HUES64 (cell line): ENCODE measurements around the gene DAAM1.

ENCODE experiments used
- H3K27ac ChIP-seq: 2 replicates; pipeline ENCODE4 v1.7.0; 2013; ENCODE audit warnings: low read depth, low read length, inconsistent platforms
- H3K27me3 ChIP-seq: 2 replicates; pipeline ENCODE4 v1.6.1; 2013; ENCODE audit warnings: mild to moderate bottlenecking, low read length; ENCODE audit not compliant: insufficient read depth
- H3K36me3 ChIP-seq: 2 replicates; pipeline ENCODE4 v1.6.1; 2013; ENCODE audit warnings: mild to moderate bottlenecking, low read length; ENCODE audit not compliant: insufficient read depth
- H3K4me1 ChIP-seq: 2 replicates; pipeline ENCODE4 v1.6.1; 2013; ENCODE audit warnings: mild to moderate bottlenecking, low read length, moderate library complexity; ENCODE audit not compliant: insufficient read depth
- H3K4me3 ChIP-seq: 2 replicates; pipeline ENCODE4 v1.5.1; 2013; ENCODE audit warnings: mild to moderate bottlenecking, low read length, moderate library complexity
- H3K9ac ChIP-seq: 2 replicates; pipeline ENCODE4 v1.6.1; 2013; ENCODE audit warnings: mild to moderate bottlenecking, low read depth, low read length
- H3K9me3 ChIP-seq: 2 replicates; pipeline ENCODE4 v1.6.1; 2013; ENCODE audit warnings: low read depth, low read length; ENCODE audit not compliant: insufficient read depth
- WGBS: fragments of 150-250, 120-280 bp; methylation state at CpG from one replicate; pipeline ENCODE4 v1.1.7; 2013; ENCODE audit warnings: missing lambda C conversion rate; 5-methylcytosine and 5-hydroxymethylcytosine counted together

DAAM1 gene

DNA sequence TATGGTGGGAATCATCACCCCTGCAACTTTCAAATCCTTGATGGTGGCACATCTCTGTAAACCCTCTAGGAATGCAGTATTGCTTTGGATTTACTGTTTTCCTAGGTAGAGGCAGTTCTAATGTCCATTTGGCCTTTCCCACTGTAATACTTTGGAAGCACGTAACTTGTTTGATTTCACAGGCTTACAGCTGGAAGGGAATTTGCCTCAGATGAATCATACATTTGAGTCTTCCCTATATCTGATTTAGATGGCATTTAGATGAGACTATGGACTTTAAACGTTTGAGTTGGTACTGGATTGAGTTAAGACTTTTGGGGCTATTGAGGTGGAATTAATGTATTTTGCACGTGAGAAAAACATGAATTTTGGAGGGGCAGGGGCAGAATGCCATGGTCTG is 35.9 kb downstream of the DAAM1 start:
- no peak overlapping the region for H3K9ac ChIP-seq
- H3K4me1 ChIP-seq, result peaks cover 9% of the 10 kb centered on the region; the same call in 1 of the 2 replicates
- WGBS, result 96% methylated on average over 3 of the region's 3 CpGs

DNA sequence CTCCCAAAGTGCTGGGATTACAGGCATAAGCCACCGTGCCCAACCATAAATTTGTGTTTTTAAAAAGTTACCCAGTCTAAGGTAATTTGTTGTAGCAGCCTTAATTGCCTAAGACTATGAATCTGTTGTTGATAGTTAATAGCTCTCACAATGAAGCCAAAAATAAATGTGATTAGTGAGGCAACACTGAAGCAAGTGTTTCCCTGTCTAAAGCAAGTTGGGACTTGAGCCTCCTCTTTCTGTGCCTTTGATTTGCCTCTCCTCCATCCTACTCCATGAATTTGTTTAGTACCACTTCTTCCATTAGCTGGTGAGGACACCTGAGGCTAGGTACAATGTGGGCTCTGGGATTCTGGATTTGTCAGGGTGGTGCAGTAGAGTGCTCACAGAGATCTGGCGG is 36.8 kb downstream of the DAAM1 start:
- H3K4me1 ChIP-seq, result peaks cover 12% of the 10 kb centered on the region; the same call in 1 of the 2 replicates
- no peak overlapping the region for H3K9ac ChIP-seq
- H3K4me3 ChIP-seq, result no peak overlapping the region
- no peak overlapping the region for H3K27ac ChIP-seq
- WGBS, result 89% methylated on average over 2 of the region's 2 CpGs
- no peaks in the 10 kb centered on the region for H3K27me3 ChIP-seq
- H3K9me3 ChIP-seq, result no peaks in the 10 kb centered on the region
- no peaks in the 10 kb centered on the region for H3K36me3 ChIP-seq

More for the DNA sequence above, 35.9 kb downstream of the DAAM1 start:
- H3K4me3 ChIP-seq, result no peak overlapping the region
- no peaks in the 10 kb centered on the region for H3K36me3 ChIP-seq
- no peaks in the 10 kb centered on the region for H3K27me3 ChIP-seq
- no peaks in the 10 kb centered on the region for H3K9me3 ChIP-seq
- H3K27ac ChIP-seq, result no peak overlapping the region

DNA sequence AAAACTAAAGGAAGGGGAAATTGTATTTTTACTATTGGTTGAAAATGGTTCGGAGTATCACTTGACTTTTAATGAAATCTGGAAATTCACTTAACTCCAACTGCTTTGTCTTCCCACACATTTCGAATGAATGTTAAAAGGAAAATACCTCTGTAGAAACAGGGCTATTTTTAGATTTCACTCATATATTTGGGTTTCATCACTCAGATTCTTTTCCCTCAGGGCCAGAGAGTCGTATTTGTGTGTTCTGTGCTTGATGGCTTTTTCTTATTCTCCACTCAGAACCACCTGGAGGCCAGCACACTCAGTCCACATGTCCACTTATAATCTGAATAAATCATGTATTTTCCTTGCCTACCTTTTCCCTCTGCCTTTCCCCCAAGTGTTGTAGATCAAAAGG is 40.0 kb downstream of the DAAM1 start:
- Histone ChIP-seq H3K36me3 (no peaks in the 10 kb centered on the region), H3K4me1 (peaks cover 3% of the 10 kb centered on the region; the same call in 1 of the 2 replicates), H3K27ac (no peak overlapping the region), H3K9me3 (no peaks in the 10 kb centered on the region), H3K9ac (no peak overlapping the region), H3K27me3 (no peaks in the 10 kb centered on the region), H3K4me3 (no peak overlapping the region)
- 93% methylated on average over 2 of the region's 3 CpGs for WGBS

DNA sequence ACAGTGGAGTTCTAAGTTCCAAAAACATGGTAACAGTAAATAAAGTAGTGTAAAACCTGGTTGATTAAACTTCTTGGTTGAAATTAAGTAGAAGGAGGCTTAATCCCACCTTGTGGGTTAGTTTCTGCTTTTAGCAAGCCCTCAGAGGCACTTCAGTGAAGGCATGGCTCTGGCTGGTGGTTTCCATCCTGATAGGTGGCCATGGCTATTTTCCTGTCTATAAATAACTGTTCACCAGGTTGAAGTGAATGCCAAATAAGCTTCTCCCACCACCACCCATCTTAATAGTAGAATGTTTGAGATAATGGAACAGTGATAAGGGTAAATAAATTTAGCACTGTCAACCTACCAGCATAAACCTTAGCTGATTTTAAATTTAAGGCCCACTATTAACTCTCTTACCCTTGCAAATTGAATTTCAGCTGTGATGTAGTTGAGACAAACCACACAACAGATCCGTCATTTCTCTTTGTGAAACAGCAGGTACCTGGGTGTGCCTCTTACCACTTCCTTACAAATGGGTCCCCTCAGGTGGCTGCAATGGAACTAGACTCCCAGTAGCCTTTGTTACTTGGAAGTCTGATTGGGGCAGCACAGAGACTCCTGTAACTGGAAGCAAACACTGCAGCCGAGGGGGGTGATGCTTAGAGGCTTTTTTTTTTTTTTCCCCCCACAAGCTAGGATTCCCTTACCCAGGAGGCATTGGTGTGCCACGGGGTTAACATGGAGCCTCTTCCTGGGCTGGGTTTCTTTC is 41.4 kb downstream of the DAAM1 start:
- Histone ChIP-seq H3K27me3 (no peaks in the 10 kb centered on the region), H3K27ac (no peak overlapping the region), H3K4me1 (peaks cover 3% of the 10 kb centered on the region; the same call in 1 of the 2 replicates), H3K9ac (no peak overlapping the region), H3K36me3 (no peaks in the 10 kb centered on the region), H3K4me3 (no peak overlapping the region), H3K9me3 (no peaks in the 10 kb centered on the region)
- 95% methylated on average over 2 of the region's 3 CpGs for WGBS

DNA sequence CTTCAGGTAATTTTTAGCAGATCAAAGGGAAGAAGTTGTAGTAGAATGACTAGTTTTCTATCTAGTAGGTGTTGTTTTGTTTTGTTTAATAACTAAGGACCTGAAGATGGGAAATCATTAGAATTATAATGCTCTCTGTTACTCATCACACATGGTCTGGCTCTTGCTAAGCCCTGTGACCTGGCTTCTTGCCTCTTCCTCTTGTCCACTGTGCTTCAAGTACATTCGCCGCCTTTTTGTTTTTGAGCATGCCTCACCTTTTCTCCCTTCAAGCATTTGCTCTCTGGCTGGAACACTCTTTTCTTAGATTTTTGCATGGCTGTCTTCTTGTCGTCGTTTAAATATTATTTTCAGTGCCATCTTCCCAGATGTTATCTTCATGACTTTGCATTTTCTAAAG is 47.7 kb downstream of the DAAM1 start:
- Histone ChIP-seq H3K9ac (no peak overlapping the region), H3K4me1 (peaks cover 14% of the 10 kb centered on the region), H3K4me3 (no peak overlapping the region), H3K36me3 (no peaks in the 10 kb centered on the region), H3K27ac (no peak overlapping the region), H3K9me3 (no peaks in the 10 kb centered on the region), H3K27me3 (no peaks in the 10 kb centered on the region)
- WGBS, result 88% methylated on average over 4 of the region's 4 CpGs

DNA sequence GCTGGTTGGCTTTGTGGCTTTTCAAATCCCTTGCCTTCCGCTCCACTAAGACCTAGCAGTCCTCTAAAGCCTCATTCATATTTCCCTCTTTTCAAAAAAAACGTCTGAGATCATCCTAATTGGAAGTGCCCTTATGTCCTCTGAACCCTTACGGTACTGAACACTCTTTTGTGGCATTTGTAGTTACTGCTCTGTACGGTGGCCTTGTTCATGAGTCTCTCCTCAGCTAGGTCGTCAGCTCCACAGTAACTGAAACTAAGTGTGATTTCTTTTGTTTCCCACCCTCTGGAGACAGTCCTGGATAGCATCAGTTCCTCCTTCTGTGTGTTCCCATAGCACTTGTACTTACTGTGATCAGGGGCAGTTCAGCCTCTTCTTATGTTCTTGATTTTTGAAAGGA is 49.7 kb downstream of the DAAM1 start:
- H3K4me3 ChIP-seq, result no peak overlapping the region
- 89% methylated on average over 5 of the region's 5 CpGs for WGBS
- peaks cover 14% of the 10 kb centered on the region for H3K4me1 ChIP-seq
- H3K9me3 ChIP-seq, result no peaks in the 10 kb centered on the region
- no peak overlapping the region for H3K27ac ChIP-seq
- H3K36me3 ChIP-seq, result no peaks in the 10 kb centered on the region
- H3K9ac ChIP-seq, result no peak overlapping the region
- H3K27me3 ChIP-seq, result no peaks in the 10 kb centered on the region

DNA sequence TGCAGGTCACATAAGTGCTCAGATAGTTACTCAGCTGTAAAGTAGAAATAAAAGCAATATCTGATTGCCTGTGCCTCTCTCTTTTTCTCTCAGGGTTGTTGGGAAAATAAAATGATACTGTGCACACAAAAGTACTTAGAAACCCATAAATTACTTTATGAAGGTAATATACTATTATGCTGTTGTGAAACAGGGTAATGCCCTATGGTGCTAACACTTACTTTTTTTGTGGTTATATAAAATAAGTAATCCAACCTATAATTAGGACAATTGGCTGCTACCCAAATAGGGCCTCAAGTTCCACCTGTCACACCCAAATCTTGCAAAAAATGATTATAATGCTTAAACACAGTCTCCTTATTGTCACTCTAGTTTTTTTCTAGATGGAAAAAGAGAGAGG is 50.6 kb downstream of the DAAM1 start:
- no peak overlapping the region for H3K9ac ChIP-seq
- no peaks in the 10 kb centered on the region for H3K9me3 ChIP-seq
- H3K27ac ChIP-seq, result no peak overlapping the region

DNA sequence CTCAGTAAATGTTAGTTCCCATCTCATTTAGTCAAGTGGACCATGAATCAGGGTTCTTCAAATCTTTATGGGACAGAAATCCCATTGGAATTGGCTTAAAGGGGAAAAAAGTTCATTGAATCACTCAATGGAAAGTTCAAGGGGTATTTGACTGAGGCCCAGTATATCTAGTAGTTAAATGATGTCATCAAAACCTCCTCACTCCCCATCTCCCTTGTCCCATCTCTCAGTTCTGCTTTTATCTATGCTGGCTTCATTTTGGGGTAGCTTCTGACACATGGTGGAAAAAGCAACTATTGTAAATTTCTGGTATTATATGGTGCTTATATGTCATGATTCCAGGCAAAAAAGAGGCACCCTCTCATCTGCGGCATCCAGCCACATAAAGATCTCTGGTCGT is 51.9 kb downstream of the DAAM1 start:
- Histone ChIP-seq H3K4me3 (no peak overlapping the region), H3K36me3 (no peaks in the 10 kb centered on the region), H3K9ac (no peak overlapping the region), H3K27me3 (no peaks in the 10 kb centered on the region), H3K27ac (no peak overlapping the region), H3K9me3 (no peaks in the 10 kb centered on the region), H3K4me1 (peaks cover 18% of the 10 kb centered on the region)
- WGBS, result 96% methylated on average over 2 of the region's 2 CpGs

More for the DNA sequence above, 50.6 kb downstream of the DAAM1 start:
- Histone ChIP-seq H3K4me3 (no peak overlapping the region), H3K36me3 (no peaks in the 10 kb centered on the region), H3K4me1 (peaks cover 14% of the 10 kb centered on the region), H3K27me3 (no peaks in the 10 kb centered on the region)

DNA sequence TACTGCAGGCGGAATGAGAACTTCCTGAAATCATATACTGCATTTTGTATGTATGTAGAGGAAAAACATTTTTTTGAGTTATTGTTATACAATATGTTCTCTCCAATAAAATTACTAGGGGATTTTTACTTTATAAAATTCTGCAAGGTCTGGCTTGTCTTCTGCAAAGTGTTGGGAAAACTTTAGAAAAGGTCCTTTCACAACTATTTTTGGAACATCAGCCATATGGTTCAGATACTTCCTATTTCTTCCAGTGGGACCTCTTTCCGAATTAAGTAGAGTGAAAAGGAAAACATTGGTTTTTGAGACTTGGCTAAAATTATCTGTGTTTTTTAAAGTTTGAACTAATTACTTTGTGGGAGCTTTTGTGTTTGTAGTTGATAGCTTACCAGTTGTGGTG is 52.7 kb downstream of the DAAM1 start:
- Histone ChIP-seq H3K27me3 (no peaks in the 10 kb centered on the region), H3K4me1 (peaks cover 18% of the 10 kb centered on the region), H3K36me3 (no peaks in the 10 kb centered on the region), H3K4me3 (no peak overlapping the region), H3K9me3 (no peaks in the 10 kb centered on the region), H3K9ac (no peak overlapping the region), H3K27ac (no peak overlapping the region)
- WGBS, result 97% methylated on average over 2 of the region's 2 CpGs

DNA sequence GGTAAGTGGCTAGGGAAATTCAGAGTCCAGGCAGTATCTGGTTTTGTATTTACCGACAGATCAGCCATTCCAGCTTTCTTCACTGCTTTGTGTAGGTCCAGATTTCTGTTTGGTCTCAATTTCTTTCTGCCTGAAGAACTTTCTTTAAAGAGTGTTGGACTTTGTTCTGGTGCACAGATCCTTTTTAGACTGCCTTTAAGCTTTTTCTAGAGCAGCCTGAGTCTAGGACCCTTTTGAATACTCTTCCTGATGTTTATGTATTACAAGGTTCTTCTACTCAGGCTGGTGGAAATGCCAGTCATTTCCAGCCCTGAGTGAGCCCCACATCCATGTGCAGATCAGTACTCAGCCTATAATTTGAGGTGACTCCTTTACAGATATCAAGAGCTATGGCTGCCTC is 54.7 kb downstream of the DAAM1 start:
- H3K4me3 ChIP-seq, result no peak overlapping the region
- no peaks in the 10 kb centered on the region for H3K36me3 ChIP-seq

DNA sequence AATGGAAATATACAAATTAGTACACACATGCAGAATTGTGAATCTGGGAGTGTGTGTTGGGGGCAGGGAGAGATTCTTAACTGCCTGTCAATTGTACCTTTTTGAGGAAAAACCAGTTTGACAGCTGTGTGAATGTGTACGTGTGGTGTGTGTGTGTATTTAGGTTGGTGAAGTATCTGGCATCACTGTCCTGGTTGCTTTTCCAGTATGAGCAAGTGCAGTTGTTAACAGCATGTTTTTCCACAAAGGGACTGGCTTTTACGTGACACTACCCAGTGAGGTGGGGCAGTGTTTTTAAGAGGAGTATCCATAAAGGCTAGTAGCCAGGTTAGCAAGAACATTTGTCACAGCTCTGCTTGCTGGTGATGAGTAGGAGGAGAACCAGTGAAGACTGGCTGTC is 56.1 kb downstream of the DAAM1 start:
- Histone ChIP-seq H3K27me3 (no peaks in the 10 kb centered on the region), H3K9me3 (no peaks in the 10 kb centered on the region), H3K27ac (no peak overlapping the region), H3K4me1 (peaks cover 16% of the 10 kb centered on the region), H3K36me3 (no peaks in the 10 kb centered on the region), H3K4me3 (no peak overlapping the region), H3K9ac (no peak overlapping the region)
- 83% methylated on average over 2 of the region's 2 CpGs for whole genome bisulfite sequencing

More for the DNA sequence above, 54.7 kb downstream of the DAAM1 start:
- H3K27ac ChIP-seq, result no peak overlapping the region
- WGBS, result 100% methylated on average over 1 of the region's 1 CpG
- H3K9me3 ChIP-seq, result no peaks in the 10 kb centered on the region
- H3K4me1 ChIP-seq, result peaks cover 11% of the 10 kb centered on the region
- no peaks in the 10 kb centered on the region for H3K27me3 ChIP-seq
- H3K9ac ChIP-seq, result no peak overlapping the region
